Measurements from ENCODE around the gene CHST4. TPM values are rescaled to one million over a fixed set of nuclear protein-coding genes. Genes with fewer than 3 reads are reported as not detected.

CHST4 gene
- total RNA-seq, 4 donors from 2014 or later: 2.6 TPM; not detected in 3

DNA sequence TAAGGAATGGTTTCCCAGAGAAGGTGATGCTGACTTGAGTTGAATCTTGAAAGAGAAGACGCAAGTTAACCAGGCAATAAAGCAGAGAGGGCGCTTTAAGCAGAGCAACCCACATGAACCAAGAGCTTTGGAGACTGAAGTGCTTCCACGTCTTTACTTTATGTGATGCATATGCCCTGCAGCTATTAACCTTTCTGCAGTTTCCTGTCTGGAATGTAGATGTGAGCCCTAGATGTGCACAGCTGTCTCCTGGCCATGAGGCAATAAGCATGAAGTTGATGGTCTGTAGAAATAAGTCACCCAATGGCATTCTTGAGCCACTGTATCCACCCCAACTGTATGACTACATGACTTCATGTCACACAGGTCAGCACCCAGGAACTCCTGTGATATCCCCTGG lies 5.7 kb upstream of the CHST4 start:
- H3K27me3 ChIP-seq: peaks cover 0 to 5% (median 0%) of the 10 kb centered on the region in 4 donors
- no peaks in the 10 kb centered on the region for H3K9me3 ChIP-seq
- no peaks in the 10 kb centered on the region for H3K36me3 ChIP-seq
- DNase-seq: no peak
- intact Hi-C loops (cut with DNase I): no loop called here
- H3K4me1 ChIP-seq: peaks cover 0 to 10% (median 1%) of the 10 kb centered on the region in 3 donors
- no peak for TF ChIP-seq POLR2A (IDR thresholded peaks at IDR 0.05)
- no peak for TF ChIP-seq CTCF (IDR thresholded peaks at IDR 0.05)
- H3K27ac ChIP-seq: no peak overlapping the region
- WGBS, 2 donors: 65 to 72% methylated on average over 3 of the region's 3 CpGs
- no peak overlapping the region for H3K4me3 ChIP-seq

GRCh38 chr16:71524566-71525553 lies 1.4 kb upstream of the CHST4 start:
- 32 to 38% methylated on average over 15 of the region's 16 CpGs for WGBS, 2 donors
- H3K36me3 ChIP-seq: no peaks in the 10 kb centered on the region
- H3K27me3 ChIP-seq: peaks cover 0 to 19% (median 0%) of the 10 kb centered on the region in 4 donors
- H3K4me3 ChIP-seq: no peak overlapping the region
- H3K27ac ChIP-seq: no peak overlapping the region
- TF ChIP-seq POLR2A (IDR thresholded peaks at IDR 0.05) (no peak), CTCF (IDR thresholded peaks at IDR 0.05) (no peak)
- intact Hi-C loops (cut with DNase I): no loop called here
- peaks cover 0 to 23% (median 12%) of the 10 kb centered on the region in 3 donors for H3K4me1 ChIP-seq
- H3K9me3 ChIP-seq: no peaks in the 10 kb centered on the region
- DNase-seq: no peak

- no peak for DNase-seq
- intact Hi-C loops (cut with DNase I): no loop called here
- H3K27me3 ChIP-seq: peaks cover 0 to 23% (median 0%) of the 10 kb centered on the region in 4 donors
- no peak overlapping the region for H3K27ac ChIP-seq
- H3K4me1 ChIP-seq: peaks cover 0 to 23% (median 12%) of the 10 kb centered on the region in 3 donors
- no peaks in the 10 kb centered on the region for H3K36me3 ChIP-seq
- no peaks in the 10 kb centered on the region for H3K9me3 ChIP-seq
- no peak for TF ChIP-seq POLR2A (IDR thresholded peaks at IDR 0.05)
- no peak for TF ChIP-seq CTCF (IDR thresholded peaks at IDR 0.05)
- H3K4me3 ChIP-seq: no peak overlapping the region
- WGBS, 2 donors: 85 to 89% methylated on average over 1 of the region's 1 CpG
These were observed 2.0 kb downstream of the CHST4 start for GRCh38 chr16:71528257-71528656.

GRCh38 chr16:71528863-71529262 lies 2.6 kb downstream of the CHST4 start:
- peaks cover 0 to 23% (median 0%) of the 10 kb centered on the region in 4 donors for H3K27me3 ChIP-seq
- H3K27ac ChIP-seq: no peak overlapping the region
- no peaks in the 10 kb centered on the region for H3K9me3 ChIP-seq
- no peak for DNase-seq
- no peak overlapping the region for H3K4me3 ChIP-seq
- intact Hi-C loops (cut with DNase I): no loop called here
- no peaks in the 10 kb centered on the region for H3K36me3 ChIP-seq
- 69 to 80% methylated on average over 4 of the region's 4 CpGs for WGBS, 2 donors
- peaks cover 0 to 23% (median 12%) of the 10 kb centered on the region in 3 donors for H3K4me1 ChIP-seq
- TF ChIP-seq POLR2A (IDR thresholded peaks at IDR 0.05) (no peak), CTCF (IDR thresholded peaks at IDR 0.05) (no peak)

DNA sequence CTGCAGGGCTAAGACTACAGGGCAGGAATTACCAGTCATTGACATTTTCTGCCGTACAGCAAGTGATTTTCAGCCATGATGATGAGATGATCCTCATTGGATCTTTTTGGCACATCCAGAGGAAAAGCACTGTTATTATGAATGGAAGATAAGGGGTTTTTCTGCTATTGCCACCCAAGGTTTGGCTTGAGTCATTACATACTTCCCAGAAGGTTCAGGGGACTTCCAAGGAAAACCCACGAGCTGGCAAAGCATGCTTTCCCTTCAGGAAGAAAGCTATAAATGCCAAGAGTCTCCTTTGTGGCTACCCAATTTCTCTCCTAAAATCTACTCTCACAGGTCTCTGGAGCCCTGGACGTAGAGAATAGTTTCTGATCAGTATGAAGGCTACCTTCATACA lies 6.1 kb downstream of the CHST4 start:
- TF ChIP-seq CTCF (IDR thresholded peaks at IDR 0.05) (no peak), POLR2A (IDR thresholded peaks at IDR 0.05) (no peak)
- Histone ChIP-seq H3K36me3 (no peaks in the 10 kb centered on the region), H3K9me3 (no peaks in the 10 kb centered on the region), H3K27me3 (peaks cover 0 to 10% (median 0%) of the 10 kb centered on the region in 4 donors), H3K27ac (no peak overlapping the region), H3K4me3 (no peak overlapping the region), H3K4me1 (no peaks in the 10 kb centered on the region)
- DNase-seq: no peak
- intact Hi-C loops (cut with DNase I): no loop called here
- 29 to 33% methylated on average over 2 to 3 of the region's 3 CpGs for WGBS, 2 donors
